ENCODE results near the gene FUT8.
"Not testable (repeated sequence)": the region's sequence is repeated elsewhere in the genome, so short reads cannot be mapped to it uniquely, and the experiment has no call there.

FUT8 gene

DNA sequence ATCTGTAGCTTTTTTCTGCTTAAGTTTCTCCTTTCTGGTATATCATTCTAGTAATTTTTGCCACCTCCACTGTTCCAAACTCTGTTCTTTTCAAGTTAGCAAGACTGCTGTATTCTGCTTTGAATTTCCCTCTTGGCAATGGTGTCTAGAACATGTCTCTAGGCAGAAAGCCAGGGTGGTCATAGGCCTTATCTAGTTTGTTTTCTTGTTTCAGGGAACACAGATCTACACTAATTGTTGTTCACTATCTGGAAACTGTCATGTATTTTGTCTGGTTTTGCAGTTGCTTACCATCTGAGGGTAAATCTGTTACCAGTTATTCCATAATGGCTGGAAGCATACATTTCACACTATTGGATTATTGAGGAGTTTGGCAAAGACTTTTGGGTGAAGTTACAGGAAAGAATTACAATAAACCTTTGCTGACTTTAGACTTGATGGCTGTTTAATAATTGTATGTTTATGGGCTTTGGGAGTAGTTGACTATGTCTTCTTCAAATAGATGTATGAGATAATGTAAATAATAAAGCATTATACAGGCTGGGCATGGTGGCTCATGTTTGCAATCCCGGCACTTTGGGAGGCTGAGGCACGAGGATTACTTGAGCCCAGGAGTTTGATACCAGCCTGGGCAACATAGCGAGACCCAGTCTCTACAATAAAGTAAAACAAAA lies 41.4 kb downstream of the FUT8 start:
- TF ChIP-seq, protein P1, sequence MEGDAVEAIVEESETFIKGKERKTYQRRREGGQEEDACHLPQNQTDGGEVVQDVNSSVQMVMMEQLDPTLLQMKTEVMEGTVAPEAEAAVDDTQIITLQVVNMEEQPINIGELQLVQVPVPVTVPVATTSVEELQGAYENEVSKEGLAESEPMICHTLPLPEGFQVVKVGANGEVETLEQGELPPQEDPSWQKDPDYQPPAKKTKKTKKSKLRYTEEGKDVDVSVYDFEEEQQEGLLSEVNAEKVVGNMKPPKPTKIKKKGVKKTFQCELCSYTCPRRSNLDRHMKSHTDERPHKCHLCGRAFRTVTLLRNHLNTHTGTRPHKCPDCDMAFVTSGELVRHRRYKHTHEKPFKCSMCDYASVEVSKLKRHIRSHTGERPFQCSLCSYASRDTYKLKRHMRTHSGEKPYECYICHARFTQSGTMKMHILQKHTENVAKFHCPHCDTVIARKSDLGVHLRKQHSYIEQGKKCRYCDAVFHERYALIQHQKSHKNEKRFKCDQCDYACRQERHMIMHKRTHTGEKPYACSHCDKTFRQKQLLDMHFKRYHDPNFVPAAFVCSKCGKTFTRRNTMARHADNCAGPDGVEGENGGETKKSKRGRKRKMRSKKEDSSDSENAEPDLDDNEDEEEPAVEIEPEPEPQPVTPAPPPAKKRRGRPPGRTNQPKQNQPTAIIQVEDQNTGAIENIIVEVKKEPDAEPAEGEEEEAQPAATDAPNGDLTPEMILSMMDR (conservative IDR thresholded peaks at IDR 0.05; ENCODE audit: low read depth), result no peak
- ChIA-PET POLR2A (ENCODE audit: low non-redundant PET) (no interaction called here), CTCF (no interaction called here)
- no peak overlapping the region for H3K27ac ChIP-seq
- no peak for DNase-seq (ENCODE audit: low spot score)

DNA sequence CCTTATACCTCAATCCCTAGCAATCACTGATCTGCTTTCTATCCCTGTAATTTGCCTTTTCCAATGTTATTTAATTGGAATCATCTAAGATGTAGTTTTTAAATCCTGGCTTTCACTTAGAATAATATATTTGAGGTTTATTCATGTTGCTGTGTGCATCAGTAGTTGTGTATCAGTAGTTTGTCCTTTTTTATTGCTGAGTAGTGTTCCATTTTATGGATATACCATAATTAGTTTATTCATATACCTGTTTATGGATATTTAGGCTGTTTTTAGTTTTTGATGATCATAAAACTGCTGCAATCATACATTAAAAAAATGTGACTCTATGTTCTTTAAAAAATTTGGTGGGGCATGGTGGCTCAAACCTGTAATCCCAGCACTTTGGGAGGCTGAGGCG lies 43.7 kb downstream of the FUT8 start:
- H3K27ac ChIP-seq, result no peak overlapping the region
- TF ChIP-seq, protein P1 (conservative IDR thresholded peaks at IDR 0.05; ENCODE audit: low read depth), result no peak
- POLR2A ChIA-PET (ENCODE audit: low non-redundant PET), result no interaction called here
- DNase-seq (ENCODE audit: low spot score), result no peak
- CTCF ChIA-PET, result interaction anchor here (0.6 kb wide), 1 partner anchor 317 kb away, joined by 3 read pairs; no protein-coding TSS in a partner anchor

DNA sequence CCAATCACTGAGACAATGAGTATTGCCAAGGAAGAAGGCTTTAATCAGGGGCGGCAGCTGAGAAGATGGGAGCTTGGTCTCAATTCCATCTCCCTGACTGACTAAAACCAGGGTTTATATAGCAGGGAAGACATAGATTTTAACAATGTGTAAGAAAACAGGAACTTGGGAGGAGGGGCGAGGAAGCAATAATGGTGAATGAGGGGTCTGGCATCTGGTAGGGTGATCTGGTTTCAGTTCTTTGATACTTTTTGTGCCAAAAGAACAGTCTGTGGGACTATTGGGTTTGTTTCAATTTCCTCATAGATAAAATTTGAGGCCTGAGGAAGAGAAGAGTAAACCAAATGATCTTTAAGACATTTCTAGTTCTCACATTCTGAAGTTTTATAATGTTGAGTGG lies 49.2 kb downstream of the FUT8 start:
- CTCF ChIA-PET, result interaction anchor here (0.7 to 1.1 kb wide), 2 partner anchors 297 to 840 kb away, joined by 3 to 4 read pairs; no protein-coding TSS in a partner anchor
- no peak overlapping the region for H3K27ac ChIP-seq
- DNase-seq (ENCODE audit: low spot score), result no peak
- POLR2A ChIA-PET (ENCODE audit: low non-redundant PET), result interaction anchor here (0.6 kb wide), 1 partner anchor 20 kb away, joined by 3 read pairs; no protein-coding TSS in a partner anchor
- TF ChIP-seq, protein P1 (conservative IDR thresholded peaks at IDR 0.05; ENCODE audit: low read depth), result no peak

DNA sequence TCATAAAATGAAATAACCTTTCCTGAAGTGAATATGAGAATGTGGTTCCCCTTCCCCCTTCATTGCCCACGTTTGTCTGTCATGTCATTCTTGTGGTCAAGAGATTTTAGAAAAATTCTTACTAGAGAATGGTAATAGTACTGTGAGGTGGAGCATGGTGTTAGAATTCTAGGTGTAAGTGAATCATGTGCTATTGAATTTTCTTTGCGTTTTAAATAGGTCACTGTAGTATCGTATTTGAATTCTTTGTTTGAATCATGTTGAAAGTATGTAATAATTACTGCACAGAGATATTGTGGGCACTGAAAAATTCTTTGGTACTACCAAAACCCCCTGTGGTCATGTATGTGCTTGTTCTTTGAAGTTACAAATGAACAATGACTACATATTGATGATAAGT lies 49.9 kb downstream of the FUT8 start:
- no peak overlapping the region for H3K27ac ChIP-seq
- TF ChIP-seq, protein P1 (conservative IDR thresholded peaks at IDR 0.05; ENCODE audit: low read depth), result no peak
- CTCF ChIA-PET, result no interaction called here
- DNase-seq (ENCODE audit: low spot score), result peak; percentile 80
- POLR2A ChIA-PET (ENCODE audit: low non-redundant PET), result no interaction called here

DNA sequence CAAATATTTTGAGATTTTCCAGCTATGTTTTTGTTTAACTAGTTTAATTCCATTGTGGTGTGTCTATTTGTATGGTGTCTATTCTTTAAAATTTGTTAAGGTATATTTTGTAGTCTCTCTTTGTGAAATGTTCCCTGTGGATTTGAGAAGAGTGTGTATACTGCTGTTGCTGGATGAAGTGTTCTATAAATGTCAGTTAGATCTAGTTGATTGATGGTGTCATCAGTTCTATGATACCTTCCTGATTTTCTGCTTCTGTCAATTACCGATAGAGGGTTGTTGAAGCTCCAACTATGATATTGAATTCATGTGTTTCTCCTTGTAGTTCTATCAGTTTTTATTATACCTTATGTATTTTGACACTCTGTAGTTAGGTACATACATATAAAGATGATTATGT lies 53.1 kb downstream of the FUT8 start:
- ChIA-PET CTCF (interaction anchor here (0.6 kb wide), 1 partner anchor 18 kb away, joined by 3 read pairs; no protein-coding TSS in a partner anchor), POLR2A (ENCODE audit: low non-redundant PET) (no interaction called here)
- TF ChIP-seq, protein P1 (conservative IDR thresholded peaks at IDR 0.05; ENCODE audit: low read depth), result no peak
- no peak for DNase-seq (ENCODE audit: low spot score)
- H3K27ac ChIP-seq, result no peak overlapping the region

DNA sequence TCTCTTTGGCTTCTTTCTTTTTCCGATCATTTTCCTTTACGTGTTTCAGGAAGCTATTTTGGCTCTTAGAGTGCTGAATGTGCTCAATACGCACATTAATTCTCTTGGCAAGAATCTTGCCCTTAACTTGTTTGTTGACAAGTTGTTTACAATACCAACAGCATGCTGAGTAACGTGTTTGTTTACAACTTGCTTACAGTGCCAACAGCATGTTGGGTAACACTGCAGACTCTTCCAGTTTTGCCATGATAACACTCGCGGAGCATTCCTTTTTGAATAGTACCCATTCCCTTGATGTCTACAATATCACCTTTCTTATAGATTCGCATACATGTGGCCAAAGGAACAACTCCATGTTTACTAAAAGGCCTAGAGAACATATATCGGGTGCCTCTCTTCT lies 55.4 kb downstream of the FUT8 start:
- POLR2A ChIA-PET (ENCODE audit: low non-redundant PET); CTCF ChIA-PET; H3K27ac ChIP-seq; DNase-seq (ENCODE audit: low spot score): not testable (repeated sequence)

DNA sequence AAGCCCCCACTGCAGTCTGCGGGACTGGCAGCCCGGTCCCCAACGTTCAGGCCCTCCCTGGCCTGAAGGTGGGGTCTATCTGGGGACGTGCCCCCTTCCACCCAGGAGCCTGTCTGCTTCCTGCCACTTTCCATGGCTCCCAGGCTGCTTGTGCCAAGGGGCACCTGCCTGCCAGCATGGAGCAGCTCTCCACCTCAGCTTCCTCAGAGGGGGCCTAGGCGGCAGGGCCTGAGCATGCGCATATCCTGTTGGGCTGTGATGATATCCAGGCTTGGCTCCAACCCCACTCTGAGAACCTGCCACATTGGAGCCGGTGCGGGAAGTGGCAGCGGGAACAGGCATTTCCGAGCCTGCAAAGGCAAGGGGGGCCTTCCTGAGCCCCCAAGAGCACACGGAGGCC lies 57.4 kb downstream of the FUT8 start:
- POLR2A ChIA-PET (ENCODE audit: low non-redundant PET), result interaction anchor here (0.6 kb wide), 1 partner anchor 24 kb away, joined by 3 read pairs; no protein-coding TSS in a partner anchor
- no peak overlapping the region for H3K27ac ChIP-seq
- CTCF ChIA-PET, result no interaction called here
- TF ChIP-seq, protein P1 (conservative IDR thresholded peaks at IDR 0.05; ENCODE audit: low read depth), result no peak
- no peak for DNase-seq (ENCODE audit: low spot score)

All from RWPE1 (cell line).